Left lung (tissue), 10 donors: ENCODE measurements around the gene EPHA4. TPM values are rescaled to one million over a fixed set of nuclear protein-coding genes. Genes with fewer than 3 reads are reported as not detected.

Source experiments
- ATAC-seq: fragments of 200-7000 bp; cut with Tn5 transposase; one replicate; pipeline ENCODE4 v1.9.1; 2020; ENCODE audit warnings: moderate library complexity
- DNase-seq, 4 donors: peaks; one replicate each; pipeline ENCODE4 v3.0.0-alpha.2; 2013 to 2020
- H3K27ac ChIP-seq, 2 donors: fragments of 200-600 bp; sonication (generic) in 1 of 2; one replicate each; pipeline versions ENCODE4 v1.5.0 to v1.8.0; 2020 to 2021
- H3K27me3 ChIP-seq, 2 donors: fragments of 200-600 bp; sonication (generic) in 1 of 2; one replicate each; pipeline versions ENCODE4 v1.5.0 to v1.8.0; 2020 to 2021
- H3K36me3 ChIP-seq, 2 donors: fragments of 200-600 bp; sonication (generic) in 1 of 2; one replicate each; pipeline versions ENCODE4 v1.5.0 to v1.8.0; 2020 to 2021
- H3K4me1 ChIP-seq, 2 donors: fragments of 200-600 bp; one replicate each; pipeline ENCODE4 v1.8.0; 2021
- H3K4me3 ChIP-seq, 2 donors: fragments of 200-600 bp; sonication (generic) in 1 of 2; one replicate each; pipeline versions ENCODE4 v1.5.0 to v1.8.0; 2020 to 2021; ENCODE audit warnings: mild to moderate bottlenecking in 1 of 2
- H3K9me3 ChIP-seq, 2 donors: fragments of 200-600 bp; sonication (generic) in 1 of 2; one replicate each; pipeline versions ENCODE4 v1.5.0 to v1.8.0; 2020 to 2021
- intact Hi-C, 2 donors: fragments of 100-400 bp; cut with DNase I; formaldehyde crosslinking; loops; one replicate each; pipeline versions ENCODE4 v1.11.2 to v1.14.2; 2022
- polyA plus RNA-seq, 6 donors: library from polyadenylated mRNA; unstranded; fragments of 120-200 nt; gene quantifications; one replicate each; pipeline ENCODE4 v1.2.1, GENCODE V29; 2013; ENCODE audit not compliant: insufficient read length in 6 of 6
- total RNA-seq, 2 donors: library from RNA; stranded (reverse); fragmentation: NEBNext Ultra II Directional; extraction: Animal tissue kit (Norgen Biotek cat#: 25700); gene quantifications; one replicate each; pipeline ENCODE4 v1.2.1, GENCODE V29; 2021
- TF ChIP-seq, protein P1 (sequence below), 2 donors: fragments of 200-600 bp; sonication (generic) in 1 of 2; IDR thresholded peaks; one replicate each; pipeline versions ENCODE4 v1.5.0 to v1.8.0; 2021; ENCODE audit warnings: antibody characterized with exemption in 2 of 2
- donor health status: DM: no; HTN: yes; CAD: no.
- donor health status: DM: no; HTN: no; CAD: no.

The EPHA4 gene
- total and polyA plus RNA-seq, 8 donors, result 17.7 to 41.0 (median 24.8) TPM

DNA sequence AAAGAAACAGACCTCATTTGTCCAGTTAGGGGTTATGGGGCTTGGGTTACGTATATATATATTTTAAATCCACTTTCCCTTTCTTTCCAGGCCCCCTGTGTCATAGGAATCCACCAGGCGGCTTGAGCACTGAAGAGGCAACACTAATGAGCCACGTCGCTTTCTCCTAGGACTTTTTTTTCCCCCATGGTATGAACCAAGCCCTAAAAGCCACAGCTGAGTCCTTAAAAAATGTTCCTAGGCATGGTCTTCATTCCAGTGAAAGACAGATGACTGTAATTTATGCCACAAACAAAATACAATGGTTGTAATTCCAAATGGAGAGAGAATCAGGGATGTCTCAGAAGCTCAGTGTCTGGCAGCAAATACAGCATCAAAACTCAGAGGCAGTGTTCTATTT, 146.8 kb downstream of the EPHA4 start:
- no peak for DNase-seq
- Histone ChIP-seq H3K4me1 (no peaks in the 10 kb centered on the region), H3K27ac (no peak overlapping the region), H3K9me3 (no peaks in the 10 kb centered on the region), H3K4me3 (no peak overlapping the region), H3K36me3 (peaks cover 0 to 4% of the 10 kb centered on the region in 2 donors), H3K27me3 (no peaks in the 10 kb centered on the region)
- intact Hi-C loops, result no loop called here
- no peak for ATAC-seq
- TF ChIP-seq, protein P1, sequence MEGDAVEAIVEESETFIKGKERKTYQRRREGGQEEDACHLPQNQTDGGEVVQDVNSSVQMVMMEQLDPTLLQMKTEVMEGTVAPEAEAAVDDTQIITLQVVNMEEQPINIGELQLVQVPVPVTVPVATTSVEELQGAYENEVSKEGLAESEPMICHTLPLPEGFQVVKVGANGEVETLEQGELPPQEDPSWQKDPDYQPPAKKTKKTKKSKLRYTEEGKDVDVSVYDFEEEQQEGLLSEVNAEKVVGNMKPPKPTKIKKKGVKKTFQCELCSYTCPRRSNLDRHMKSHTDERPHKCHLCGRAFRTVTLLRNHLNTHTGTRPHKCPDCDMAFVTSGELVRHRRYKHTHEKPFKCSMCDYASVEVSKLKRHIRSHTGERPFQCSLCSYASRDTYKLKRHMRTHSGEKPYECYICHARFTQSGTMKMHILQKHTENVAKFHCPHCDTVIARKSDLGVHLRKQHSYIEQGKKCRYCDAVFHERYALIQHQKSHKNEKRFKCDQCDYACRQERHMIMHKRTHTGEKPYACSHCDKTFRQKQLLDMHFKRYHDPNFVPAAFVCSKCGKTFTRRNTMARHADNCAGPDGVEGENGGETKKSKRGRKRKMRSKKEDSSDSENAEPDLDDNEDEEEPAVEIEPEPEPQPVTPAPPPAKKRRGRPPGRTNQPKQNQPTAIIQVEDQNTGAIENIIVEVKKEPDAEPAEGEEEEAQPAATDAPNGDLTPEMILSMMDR (IDR thresholded peaks at IDR 0.05), result no peak

DNA sequence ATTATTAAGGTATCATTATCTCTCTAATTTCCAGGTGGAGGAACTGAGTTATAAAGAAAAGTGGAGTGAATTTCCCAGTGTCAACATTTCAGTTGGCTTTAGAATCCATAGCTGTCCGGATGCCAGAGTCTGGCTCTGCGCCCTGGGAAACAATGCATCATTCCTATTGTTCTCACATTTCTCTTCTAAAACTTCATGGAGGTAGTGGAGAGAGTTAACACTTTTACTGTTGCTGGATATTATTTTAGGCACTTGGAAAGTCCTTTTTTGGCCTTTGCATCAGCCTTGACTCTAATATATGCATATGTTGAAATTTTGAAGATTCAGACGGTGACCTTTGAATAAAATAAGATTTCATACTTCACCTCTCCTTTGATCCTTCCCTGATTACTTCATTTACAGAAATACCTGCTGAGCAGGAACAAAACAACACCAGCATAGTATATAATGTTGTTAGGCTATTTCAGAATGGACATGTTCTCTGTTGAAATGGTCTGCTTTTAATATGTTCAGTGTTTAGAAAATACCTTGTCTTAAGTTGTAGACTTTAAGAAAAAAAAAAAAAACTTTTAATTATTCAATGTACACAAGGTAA, 148.8 kb downstream of the EPHA4 start:
- Histone ChIP-seq H3K36me3 (peaks cover 0 to 4% of the 10 kb centered on the region in 2 donors), H3K9me3 (no peaks in the 10 kb centered on the region), H3K27me3 (no peaks in the 10 kb centered on the region), H3K4me3 (no peak overlapping the region), H3K27ac (no peak overlapping the region), H3K4me1 (no peaks in the 10 kb centered on the region)
- intact Hi-C loops, result no loop called here
- ATAC-seq (no peak), DNase-seq (no peak)
- TF ChIP-seq, protein P1 (IDR thresholded peaks at IDR 0.05), result no peak

DNA sequence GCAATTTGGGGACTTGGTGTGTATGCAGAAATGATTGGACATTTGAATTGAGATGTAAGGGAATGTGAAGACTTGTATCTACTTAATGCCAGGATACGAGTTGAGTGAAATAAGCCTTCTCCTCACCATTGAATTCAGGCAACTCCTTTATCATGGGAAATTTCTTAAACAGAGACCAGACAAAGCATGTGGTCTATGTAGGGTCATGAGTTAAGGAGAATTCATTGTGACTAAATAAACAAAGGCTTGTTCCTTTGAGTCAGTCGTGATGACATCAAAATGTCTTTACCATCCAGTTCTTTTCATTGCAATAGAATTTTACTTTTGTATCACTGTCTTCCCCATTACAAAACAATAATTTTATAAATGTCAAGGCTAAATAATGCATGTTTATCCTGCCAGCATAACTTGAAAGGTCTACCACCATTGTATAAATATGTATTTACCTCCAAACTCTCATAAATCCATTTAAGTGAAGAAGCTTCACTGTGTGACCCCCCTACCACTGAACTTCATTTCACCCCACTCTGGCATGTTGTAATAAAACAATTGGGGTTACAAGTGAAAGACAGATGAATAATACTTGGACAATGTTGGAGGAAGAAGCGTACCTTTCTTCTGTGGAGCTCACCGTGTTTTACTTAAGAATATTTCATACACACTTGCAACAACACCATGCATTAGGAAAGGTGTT, 149.4 kb downstream of the EPHA4 start:
- Histone ChIP-seq H3K36me3 (peaks cover 0 to 4% of the 10 kb centered on the region in 2 donors), H3K9me3 (no peaks in the 10 kb centered on the region), H3K27me3 (no peaks in the 10 kb centered on the region), H3K4me1 (no peaks in the 10 kb centered on the region), H3K4me3 (no peak overlapping the region), H3K27ac (no peak overlapping the region)
- TF ChIP-seq, protein P1 (IDR thresholded peaks at IDR 0.05), result no peak
- intact Hi-C loops, result no loop called here
- DNase-seq (no peak), ATAC-seq (no peak)

DNA sequence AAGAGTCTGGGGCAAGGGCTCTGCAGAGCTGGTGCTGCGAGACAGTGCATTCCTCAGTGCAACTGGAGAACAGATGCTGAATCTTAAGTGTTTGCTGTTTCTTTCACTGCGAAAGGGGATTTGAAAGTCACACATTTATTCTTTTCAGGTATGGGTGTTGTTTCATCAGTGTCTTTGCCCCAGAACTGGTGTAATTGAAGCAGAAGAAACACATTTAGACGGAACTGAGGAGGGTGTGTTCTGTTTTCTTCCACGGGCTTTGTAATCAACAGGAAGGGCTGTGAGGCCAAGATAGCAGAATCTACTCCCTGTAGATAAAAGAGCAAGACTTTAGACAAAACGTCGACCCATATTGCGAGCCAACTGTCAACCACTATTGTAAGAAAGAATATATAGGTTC, 151.9 kb downstream of the EPHA4 start:
- no peak for ATAC-seq
- intact Hi-C loops, result no loop called here
- H3K27me3 ChIP-seq, result no peaks in the 10 kb centered on the region

DNA sequence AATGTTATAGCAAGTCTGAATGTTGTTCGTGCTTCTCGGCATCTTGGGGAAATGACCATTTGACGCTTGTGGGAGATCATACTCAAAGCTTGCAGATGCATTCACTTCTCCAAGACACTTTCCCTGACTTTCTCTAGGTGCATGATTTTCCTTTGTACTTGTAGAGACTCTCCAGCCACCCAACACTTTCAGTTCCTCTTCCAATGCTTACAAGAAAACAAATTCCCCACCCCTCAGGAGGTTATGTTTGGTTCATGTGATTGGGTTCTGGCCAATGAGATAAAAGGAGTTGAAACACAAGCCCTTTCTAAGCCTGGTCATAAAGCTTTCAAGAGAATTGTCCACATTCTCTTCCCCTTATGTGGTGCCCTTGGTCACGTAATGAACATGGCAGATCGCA, 156.3 kb downstream of the EPHA4 start:
- Histone ChIP-seq H3K27ac (no peak overlapping the region), H3K9me3 (no peaks in the 10 kb centered on the region), H3K4me3 (no peak overlapping the region), H3K27me3 (no peaks in the 10 kb centered on the region), H3K36me3 (no peaks in the 10 kb centered on the region), H3K4me1 (no peaks in the 10 kb centered on the region)
- DNase-seq, result no peak
- TF ChIP-seq, protein P1 (IDR thresholded peaks at IDR 0.05), result no peak
- ATAC-seq, result no peak
- intact Hi-C loops, result no loop called here

More for the DNA sequence above, 151.9 kb downstream of the EPHA4 start:
- Histone ChIP-seq H3K4me1 (no peaks in the 10 kb centered on the region), H3K4me3 (no peak overlapping the region), H3K9me3 (no peaks in the 10 kb centered on the region), H3K27ac (no peak overlapping the region), H3K36me3 (peaks cover 0 to 4% of the 10 kb centered on the region in 2 donors)
- TF ChIP-seq, protein P1 (IDR thresholded peaks at IDR 0.05), result no peak
- DNase-seq, result no peak
